GM19239 (cell line): ENCODE measurements around the gene EYA2.

Experiments used
- DNase-seq: peaks from one replicate; pipeline ENCODE4 v3.0.0; 2011; ENCODE audit warnings: low spot score; ENCODE audit not compliant: insufficient read length
- FAIRE-seq: peaks from 2 replicates; lab custom pipeline; 2011; peaks lifted over from hg19 to GRCh38; lab: Jason Lieb, UNC

EYA2 gene

GRCh38 chr20:46995561-46996142, 101.0 kb downstream of the EYA2 start:
- FAIRE-seq (no peak), DNase-seq (no peak)

GRCh38 chr20:46997187-46997586, 102.5 kb downstream of the EYA2 start:
- DNase-seq: no peak
- no peak for FAIRE-seq

DNA sequence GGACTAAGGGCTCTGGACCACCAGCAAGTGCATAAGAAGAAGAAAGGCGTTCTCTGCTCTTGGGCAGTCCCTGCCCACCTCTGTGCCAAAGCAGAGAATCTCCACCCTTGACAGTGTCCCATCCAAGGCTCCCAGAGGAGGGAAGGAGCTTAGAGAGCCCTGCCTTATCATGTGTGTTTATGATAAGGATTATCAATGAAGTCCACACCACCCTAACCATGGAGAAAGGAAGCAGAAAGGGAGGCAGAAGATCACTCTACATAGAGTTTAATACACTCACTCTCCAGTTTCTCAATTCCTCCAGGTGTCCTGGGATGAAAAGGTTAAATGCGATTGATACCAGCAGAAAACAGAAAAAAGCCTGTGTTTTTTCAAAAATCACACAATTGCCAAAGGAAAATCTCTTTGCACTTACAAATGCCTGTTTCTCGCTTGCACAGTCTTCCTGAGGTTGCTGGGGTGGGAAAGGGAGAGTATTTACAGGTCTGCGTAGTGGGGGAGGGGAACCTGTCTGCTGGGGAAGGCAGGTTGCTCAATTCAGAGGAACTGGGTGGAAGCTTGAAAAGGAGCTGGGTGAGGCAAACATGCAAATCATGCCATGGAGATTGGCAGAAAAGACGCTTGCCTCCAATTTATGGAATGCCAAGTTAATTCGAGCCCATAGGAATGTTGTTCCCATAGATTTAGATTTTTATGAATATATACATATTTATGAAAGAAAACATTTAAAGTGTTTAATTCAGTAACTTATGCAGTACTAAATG, 104.0 kb downstream of the EYA2 start:
- FAIRE-seq (no peak), DNase-seq (no peak)

DNA sequence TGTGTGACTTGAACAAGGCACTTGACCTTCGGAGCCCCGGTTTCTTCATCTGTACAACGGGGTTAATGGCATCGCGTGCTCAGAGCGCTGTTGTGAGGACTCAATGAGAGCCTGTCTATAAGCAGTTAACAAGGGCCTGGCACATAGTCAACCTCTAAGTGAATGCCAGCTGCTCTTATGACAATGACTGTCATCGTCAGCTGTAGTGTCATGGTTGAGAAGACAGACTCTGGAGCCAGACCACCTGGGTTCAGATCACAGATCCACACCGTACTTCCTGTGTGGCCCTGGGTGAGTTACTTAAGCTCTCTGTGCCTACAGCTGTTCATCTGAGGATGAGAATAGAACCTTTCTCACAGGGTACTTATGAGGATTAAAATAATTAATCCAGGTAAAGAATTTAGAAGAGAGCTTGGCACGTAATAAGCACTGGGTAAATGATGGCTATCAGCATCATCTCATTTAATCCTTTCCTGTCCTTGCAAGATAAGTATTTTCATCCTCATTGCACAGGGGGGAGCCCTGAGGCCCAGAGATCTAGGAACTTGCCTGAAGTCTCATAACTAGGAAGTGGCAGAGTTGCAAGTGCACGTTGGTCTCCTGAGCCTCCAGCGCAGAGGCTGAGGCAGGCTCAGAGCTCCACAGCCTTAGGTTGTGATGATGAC, 105.3 kb downstream of the EYA2 start:
- FAIRE-seq (no peak), DNase-seq (no peak)

- no peak for DNase-seq
- FAIRE-seq: no peak
Observed at GRCh38 chr20:47003223-47003622, 108.6 kb downstream of the EYA2 start.

DNA sequence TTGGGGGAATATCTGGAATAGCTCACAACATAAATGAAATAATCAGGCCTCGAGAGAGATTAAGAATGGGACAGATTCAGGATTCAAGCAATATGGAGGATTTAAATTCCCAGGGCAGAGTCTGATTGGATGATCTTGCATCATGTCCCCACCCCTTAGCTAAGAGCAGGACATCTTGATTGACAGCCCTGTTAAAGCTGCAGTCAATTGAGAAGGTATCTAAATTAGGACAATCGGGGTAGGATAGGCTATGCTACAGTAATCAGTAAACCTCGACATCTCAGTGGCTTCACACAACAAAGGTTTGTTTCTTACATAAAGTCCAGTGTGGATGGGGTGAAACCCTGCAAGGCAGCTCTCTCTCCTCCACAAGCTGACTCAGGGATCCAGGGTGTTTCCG, 109.5 kb downstream of the EYA2 start:
- DNase-seq (no peak), FAIRE-seq (no peak)

DNA sequence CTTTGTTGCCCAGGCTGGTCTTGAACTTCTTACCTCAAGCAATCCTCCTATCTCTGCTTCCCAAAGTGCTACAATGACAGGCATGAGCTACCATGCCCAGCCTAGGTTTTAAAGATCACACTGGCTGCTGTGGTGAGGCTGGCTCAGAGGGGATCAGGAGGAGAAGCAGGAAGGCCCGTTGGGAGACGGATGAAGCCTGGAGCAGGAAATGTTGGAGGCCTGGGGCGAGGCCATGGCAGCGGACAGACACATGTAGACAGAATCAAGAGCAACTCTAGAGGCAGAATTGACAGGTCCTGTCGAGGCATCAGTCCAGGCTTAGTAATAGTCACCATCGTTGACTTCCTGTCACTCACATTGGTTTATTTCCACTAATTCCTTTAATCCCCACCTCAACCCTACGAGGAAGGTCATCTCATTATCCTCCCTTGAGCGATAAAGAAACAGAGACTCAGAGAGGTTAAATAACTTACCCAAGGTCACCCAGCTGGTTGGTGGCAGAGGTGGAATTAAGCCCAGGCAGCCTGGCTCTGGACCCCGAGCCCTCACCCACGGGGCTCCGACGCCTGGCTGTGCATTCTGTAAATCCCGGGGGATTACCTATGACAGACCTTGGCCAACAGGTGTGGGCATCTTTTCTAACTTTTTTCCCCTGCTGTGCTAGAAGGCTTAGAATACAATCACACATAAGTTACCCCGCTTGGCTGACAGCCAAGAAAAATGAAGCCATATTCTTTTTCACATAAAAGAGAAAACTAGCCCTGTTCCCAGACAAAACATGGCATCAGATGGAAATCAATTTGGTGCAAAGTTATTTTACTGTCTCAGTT, 113.4 kb downstream of the EYA2 start:
- no peak for FAIRE-seq
- DNase-seq: no peak

GRCh38 chr20:47008842-47009518, 114.3 kb downstream of the EYA2 start:
- DNase-seq: no peak
- FAIRE-seq: no peak

- DNase-seq (no peak), FAIRE-seq (no peak)
Observed at GRCh38 chr20:47009784-47010183, 115.1 kb downstream of the EYA2 start.

DNA sequence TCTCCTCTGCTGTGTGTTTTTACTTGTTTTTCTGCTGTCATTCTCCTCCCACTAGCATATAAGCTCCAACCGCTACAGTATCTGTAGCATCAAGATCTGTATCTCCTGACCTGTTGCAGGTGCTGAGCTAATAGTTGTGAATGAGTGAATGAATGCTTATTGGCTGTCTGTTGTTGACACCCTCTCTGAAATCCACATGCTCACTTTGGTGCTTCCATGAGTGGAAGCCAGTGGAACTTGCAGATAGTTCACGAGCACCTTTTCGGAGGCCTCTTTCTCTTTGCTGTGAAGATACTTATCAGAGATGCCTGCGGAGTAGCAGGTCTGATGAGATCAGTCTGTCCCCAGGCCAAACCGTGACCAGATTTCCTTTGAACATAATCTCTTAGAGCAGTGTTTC, 117.3 kb downstream of the EYA2 start:
- DNase-seq: no peak
- FAIRE-seq: no peak

- DNase-seq (no peak), FAIRE-seq (no peak)
Observed at GRCh38 chr20:47013606-47014005, 119.0 kb downstream of the EYA2 start.

DNA sequence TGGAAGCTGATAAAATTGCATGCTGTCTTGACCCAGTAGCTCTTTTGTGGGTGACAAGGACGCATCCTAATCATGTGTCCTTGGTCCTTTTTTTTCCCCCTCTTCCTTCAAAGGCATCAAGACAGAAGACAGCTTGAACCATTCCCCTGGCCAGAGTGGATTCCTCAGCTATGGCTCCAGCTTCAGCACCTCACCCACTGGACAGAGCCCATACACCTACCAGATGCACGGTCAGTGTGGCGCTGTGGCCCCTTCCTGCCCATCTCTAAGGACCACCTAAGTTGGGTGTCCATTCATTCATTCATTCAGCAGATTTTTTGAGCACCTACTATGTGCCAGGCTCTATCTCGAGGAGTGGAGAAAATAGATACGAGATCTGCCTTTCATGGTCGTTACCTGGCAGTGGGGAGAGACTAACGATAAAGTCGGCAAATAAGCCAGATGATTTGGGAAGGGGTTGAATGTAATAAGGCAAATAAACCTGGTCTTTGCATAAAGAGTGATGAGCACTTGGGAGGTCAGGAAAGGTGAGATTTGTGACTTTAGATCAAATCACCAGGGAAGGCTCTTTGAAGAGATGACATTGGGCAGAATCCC, 121.5 kb downstream of the EYA2 start:
- DNase-seq: no peak
- FAIRE-seq: no peak

- FAIRE-seq: no peak
- no peak for DNase-seq
Observed at GRCh38 chr20:47018381-47018780, 123.7 kb downstream of the EYA2 start.

GRCh38 chr20:47019121-47019824, 124.6 kb downstream of the EYA2 start:
- DNase-seq: no peak
- FAIRE-seq: no peak

GRCh38 chr20:47020231-47020630, 125.6 kb downstream of the EYA2 start:
- FAIRE-seq (no peak), DNase-seq (no peak)

DNA sequence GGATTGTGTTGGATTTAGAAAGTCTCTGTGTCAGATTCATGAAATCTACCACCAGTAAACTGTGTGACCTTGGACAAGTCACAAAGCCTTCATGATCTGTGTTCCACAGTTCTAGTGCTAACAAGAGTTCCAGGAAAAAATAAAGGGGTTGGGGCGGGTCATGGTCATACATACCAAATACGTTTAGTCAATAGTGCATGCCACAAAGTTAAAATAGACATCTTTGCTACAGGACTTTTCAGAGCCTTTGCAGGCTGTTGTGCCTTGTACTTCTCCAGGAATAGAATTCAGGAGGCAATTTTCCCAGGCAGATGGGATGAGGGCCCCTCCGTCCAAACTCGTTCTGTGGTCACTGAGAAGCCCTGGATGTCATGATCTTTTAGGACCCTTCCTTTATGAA, 127.2 kb downstream of the EYA2 start:
- FAIRE-seq (no peak), DNase-seq (no peak)

- FAIRE-seq (no peak), DNase-seq (no peak)
Observed at GRCh38 chr20:47024461-47024937, 129.9 kb downstream of the EYA2 start.

- FAIRE-seq (no peak), DNase-seq (no peak)
Observed at GRCh38 chr20:47027042-47027441, 132.4 kb downstream of the EYA2 start.

GRCh38 chr20:47027456-47027855, 132.8 kb downstream of the EYA2 start:
- DNase-seq (no peak), FAIRE-seq (no peak)
